Measurements from ENCODE around the gene CCSAP.

Gene CCSAP

DNA sequence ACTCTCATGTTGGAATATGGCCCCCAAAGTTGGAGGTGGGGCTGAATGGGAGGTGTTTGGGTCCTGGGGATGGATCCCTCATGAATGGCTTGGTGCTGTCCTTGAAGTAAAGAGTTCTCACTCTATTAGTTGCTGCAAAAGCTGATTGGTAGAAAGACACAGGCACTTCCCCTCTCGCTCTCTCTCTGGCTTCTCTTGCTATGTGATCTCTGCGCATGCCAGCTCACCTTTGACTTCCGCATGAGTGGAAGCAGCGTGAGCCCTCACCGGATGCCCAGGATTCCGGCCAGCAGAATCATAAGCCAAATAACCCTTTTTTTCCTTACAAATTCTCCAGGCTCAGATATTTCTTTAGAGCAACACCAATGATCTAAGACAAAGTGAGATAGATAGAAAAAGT is 20.9 kb upstream of the CCSAP start:
- no peak overlapping the region for H3K27ac ChIP-seq (ENCODE audit: extremely low read depth, low read depth, low read length)
- TF ChIP-seq, protein P1, sequence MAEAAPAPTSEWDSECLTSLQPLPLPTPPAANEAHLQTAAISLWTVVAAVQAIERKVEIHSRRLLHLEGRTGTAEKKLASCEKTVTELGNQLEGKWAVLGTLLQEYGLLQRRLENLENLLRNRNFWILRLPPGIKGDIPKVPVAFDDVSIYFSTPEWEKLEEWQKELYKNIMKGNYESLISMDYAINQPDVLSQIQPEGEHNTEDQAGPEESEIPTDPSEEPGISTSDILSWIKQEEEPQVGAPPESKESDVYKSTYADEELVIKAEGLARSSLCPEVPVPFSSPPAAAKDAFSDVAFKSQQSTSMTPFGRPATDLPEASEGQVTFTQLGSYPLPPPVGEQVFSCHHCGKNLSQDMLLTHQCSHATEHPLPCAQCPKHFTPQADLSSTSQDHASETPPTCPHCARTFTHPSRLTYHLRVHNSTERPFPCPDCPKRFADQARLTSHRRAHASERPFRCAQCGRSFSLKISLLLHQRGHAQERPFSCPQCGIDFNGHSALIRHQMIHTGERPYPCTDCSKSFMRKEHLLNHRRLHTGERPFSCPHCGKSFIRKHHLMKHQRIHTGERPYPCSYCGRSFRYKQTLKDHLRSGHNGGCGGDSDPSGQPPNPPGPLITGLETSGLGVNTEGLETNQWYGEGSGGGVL (tag by site-specific recombination; IDR thresholded peaks at IDR 0.05), result no peak
- TF ChIP-seq, protein P2, sequence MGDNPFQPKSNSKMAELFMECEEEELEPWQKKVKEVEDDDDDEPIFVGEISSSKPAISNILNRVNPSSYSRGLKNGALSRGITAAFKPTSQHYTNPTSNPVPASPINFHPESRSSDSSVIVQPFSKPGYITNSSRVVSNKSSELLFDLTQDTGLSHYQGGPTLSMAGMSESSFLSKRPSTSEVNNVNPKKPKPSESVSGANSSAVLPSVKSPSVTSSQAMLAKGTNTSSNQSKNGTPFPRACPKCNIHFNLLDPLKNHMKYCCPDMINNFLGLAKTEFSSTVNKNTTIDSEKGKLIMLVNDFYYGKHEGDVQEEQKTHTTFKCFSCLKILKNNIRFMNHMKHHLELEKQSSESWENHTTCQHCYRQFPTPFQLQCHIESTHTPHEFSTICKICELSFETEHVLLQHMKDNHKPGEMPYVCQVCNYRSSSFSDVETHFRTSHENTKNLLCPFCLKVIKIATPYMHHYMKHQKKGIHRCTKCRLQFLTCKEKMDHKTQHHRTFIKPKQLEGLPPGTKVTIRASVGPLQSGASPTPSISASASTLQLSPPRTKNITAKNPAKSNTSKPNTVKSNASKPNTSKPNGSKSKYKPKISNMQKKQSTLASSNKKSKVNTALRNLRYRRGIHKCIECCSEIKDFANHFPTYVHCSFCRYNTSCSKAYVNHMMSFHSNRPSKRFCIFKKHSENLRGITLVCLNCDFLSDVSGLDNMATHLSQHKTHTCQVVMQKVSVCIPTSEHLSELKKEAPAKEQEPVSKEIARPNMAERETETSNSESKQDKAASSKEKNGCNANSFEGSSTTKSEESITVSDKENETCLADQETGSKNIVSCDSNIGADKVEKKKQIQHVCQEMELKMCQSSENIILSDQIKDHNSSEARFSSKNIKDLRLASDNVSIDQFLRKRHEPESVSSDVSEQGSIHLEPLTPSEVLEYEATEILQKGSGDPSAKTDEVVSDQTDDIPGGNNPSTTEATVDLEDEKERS (tag by site-specific recombination; IDR thresholded peaks at IDR 0.05), result no peak
- TF ChIP-seq ZNF707 (tag by site-specific recombination; IDR thresholded peaks at IDR 0.05) (no peak), ZNF366 (tag by site-specific recombination; conservative IDR thresholded peaks at IDR 0.05) (no peak), ZNF776 (tag by site-specific recombination; IDR thresholded peaks at IDR 0.05; ENCODE audit: borderline replicate concordance) (no peak), ZNF391 (tag by site-specific recombination; IDR thresholded peaks at IDR 0.05; ENCODE audit: borderline replicate concordance, low read depth) (no peak), PATZ1 (tag by site-specific recombination; IDR thresholded peaks at IDR 0.05) (no peak)
- H3K4me3 ChIP-seq (ENCODE audit: low read depth, low read length), result no peak overlapping the region
- ChIA-PET CTCF (interaction anchor here (0.6 kb wide), 1 partner anchor 1463 kb away, joined by 4 read pairs; no protein-coding TSS in a partner anchor), POLR2A (no interaction called here)
- no peaks in the 10 kb centered on the region for H3K4me1 ChIP-seq (ENCODE audit: control insufficient read depth, insufficient read depth, low read length)
- no peaks in the 10 kb centered on the region for H3K9me3 ChIP-seq (ENCODE audit: control insufficient read depth, insufficient read depth, low read depth, low read length)
- H3K36me3 ChIP-seq (ENCODE audit: control insufficient read depth in 2 of 2, insufficient read depth in 1 of 2, low read length in 2 of 2), result no peaks in the 10 kb centered on the region

GRCh38 chr1:229360420-229360819 is 17.6 kb upstream of the CCSAP start:
- Histone ChIP-seq H3K4me3 (ENCODE audit: low read depth, low read length) (no peak overlapping the region), H3K36me3 (ENCODE audit: control insufficient read depth in 2 of 2, insufficient read depth in 1 of 2, low read length in 2 of 2) (no peaks in the 10 kb centered on the region), H3K4me1 (ENCODE audit: control insufficient read depth, insufficient read depth, low read length) (no peaks in the 10 kb centered on the region), H3K27ac (ENCODE audit: extremely low read depth, low read depth, low read length) (no peak overlapping the region), H3K9me3 (ENCODE audit: control insufficient read depth, insufficient read depth, low read depth, low read length) (no peaks in the 10 kb centered on the region)
- POLR2A ChIA-PET, result no interaction called here
- CTCF ChIA-PET, result interaction anchor here (0.5 to 1.2 kb wide), 3 partner anchors 28 to 197 kb away, joined by 3 to 4 read pairs (median 3); no protein-coding TSS in a partner anchor
- TF ChIP-seq ZNF843 (tag by site-specific recombination; IDR thresholded peaks at IDR 0.05) (no peak), ZNF133 (tag by site-specific recombination; IDR thresholded peaks at IDR 0.05) (no peak), ZNF654 (tag by site-specific recombination; IDR thresholded peaks at IDR 0.05; ENCODE audit: low read depth) (no peak), ZNF138 (tag by site-specific recombination; IDR thresholded peaks at IDR 0.05; ENCODE audit: borderline replicate concordance) (no peak), ZNF670 (tag by site-specific recombination; IDR thresholded peaks at IDR 0.05; ENCODE audit: low read depth) (no peak), KLF7 (tag by site-specific recombination; IDR thresholded peaks at IDR 0.05; ENCODE audit: borderline replicate concordance) (no peak), ZNF23 (tag by site-specific recombination; IDR thresholded peaks at IDR 0.05; ENCODE audit: borderline replicate concordance) (no peak), ZNF404 (tag by site-specific recombination; IDR thresholded peaks at IDR 0.05) (no peak), MEIS1 (CRISPR knock-in tag; IDR thresholded peaks at IDR 0.05; ENCODE audit: borderline replicate concordance) (no peak), WT1 (tag by site-specific recombination; IDR thresholded peaks at IDR 0.05) (no peak), RBAK (tag by site-specific recombination; IDR thresholded peaks at IDR 0.05) (no peak), ZFP69B (tag by site-specific recombination; IDR thresholded peaks at IDR 0.05) (no peak), ZNF501 (tag by site-specific recombination; IDR thresholded peaks at IDR 0.05) (no peak), ZBTB8A (tag by site-specific recombination; IDR thresholded peaks at IDR 0.05) (no peak), ZNF248 (tag by site-specific recombination; IDR thresholded peaks at IDR 0.05) (no peak), ZNF610 (tag by site-specific recombination; IDR thresholded peaks at IDR 0.05; ENCODE audit: borderline replicate concordance) (no peak), ZNF558 (tag by site-specific recombination; IDR thresholded peaks at IDR 0.05) (no peak)
- TF ChIP-seq, protein P3, sequence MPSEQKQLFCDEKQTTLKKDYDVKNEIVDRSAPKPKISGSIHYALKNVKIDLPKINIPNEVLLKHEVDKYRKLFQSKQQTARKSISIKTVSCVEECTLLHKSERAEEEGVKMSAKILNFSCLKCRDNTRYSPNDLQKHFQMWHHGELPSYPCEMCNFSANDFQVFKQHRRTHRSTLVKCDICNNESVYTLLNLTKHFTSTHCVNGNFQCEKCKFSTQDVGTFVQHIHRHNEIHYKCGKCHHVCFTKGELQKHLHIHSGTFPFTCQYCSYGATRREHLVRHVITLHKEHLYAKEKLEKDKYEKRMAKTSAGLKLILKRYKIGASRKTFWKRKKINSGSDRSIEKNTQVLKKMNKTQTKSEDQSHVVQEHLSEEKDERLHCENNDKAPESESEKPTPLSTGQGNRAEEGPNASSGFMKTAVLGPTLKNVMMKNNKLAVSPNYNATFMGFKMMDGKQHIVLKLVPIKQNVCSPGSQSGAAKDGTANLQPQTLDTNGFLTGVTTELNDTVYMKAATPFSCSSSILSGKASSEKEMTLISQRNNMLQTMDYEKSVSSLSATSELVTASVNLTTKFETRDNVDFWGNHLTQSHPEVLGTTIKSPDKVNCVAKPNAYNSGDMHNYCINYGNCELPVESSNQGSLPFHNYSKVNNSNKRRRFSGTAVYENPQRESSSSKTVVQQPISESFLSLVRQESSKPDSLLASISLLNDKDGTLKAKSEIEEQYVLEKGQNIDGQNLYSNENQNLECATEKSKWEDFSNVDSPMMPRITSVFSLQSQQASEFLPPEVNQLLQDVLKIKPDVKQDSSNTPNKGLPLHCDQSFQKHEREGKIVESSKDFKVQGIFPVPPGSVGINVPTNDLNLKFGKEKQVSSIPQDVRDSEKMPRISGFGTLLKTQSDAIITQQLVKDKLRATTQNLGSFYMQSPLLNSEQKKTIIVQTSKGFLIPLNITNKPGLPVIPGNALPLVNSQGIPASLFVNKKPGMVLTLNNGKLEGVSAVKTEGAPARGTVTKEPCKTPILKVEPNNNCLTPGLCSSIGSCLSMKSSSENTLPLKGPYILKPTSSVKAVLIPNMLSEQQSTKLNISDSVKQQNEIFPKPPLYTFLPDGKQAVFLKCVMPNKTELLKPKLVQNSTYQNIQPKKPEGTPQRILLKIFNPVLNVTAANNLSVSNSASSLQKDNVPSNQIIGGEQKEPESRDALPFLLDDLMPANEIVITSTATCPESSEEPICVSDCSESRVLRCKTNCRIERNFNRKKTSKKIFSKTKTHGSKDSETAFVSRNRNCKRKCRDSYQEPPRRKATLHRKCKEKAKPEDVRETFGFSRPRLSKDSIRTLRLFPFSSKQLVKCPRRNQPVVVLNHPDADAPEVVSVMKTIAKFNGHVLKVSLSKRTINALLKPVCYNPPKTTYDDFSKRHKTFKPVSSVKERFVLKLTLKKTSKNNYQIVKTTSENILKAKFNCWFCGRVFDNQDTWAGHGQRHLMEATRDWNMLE (tag by site-specific recombination; conservative IDR thresholded peaks at IDR 0.05; ENCODE audit: low read depth), result no peak
